ENCODE data around the gene RNF126. TPM values are rescaled to one million over a fixed set of nuclear protein-coding genes. Genes with fewer than 3 reads are reported as not detected.
"Not testable (repeated sequence)": the region's sequence is repeated elsewhere in the genome, so short reads cannot be mapped to it uniquely, and the experiment has no call there.

Gene RNF126
- total RNA-seq, 2 donors from 2014 or later, result 54.6 to 74.7 TPM

GRCh38 chr19:623974-624373 is 39.0 kb downstream of the RNF126 start:
- no peak overlapping the region for H3K4me3 ChIP-seq
- intact Hi-C loops (cut with DNase I), result no loop called here
- no peak for TF ChIP-seq CTCF (IDR thresholded peaks at IDR 0.05)
- H3K9me3 ChIP-seq, result no peaks in the 10 kb centered on the region
- no peak overlapping the region for H3K9ac ChIP-seq (ENCODE audit: low read depth in 2 of 2, low read length in 2 of 2)
- no peak overlapping the region for H3K27ac ChIP-seq
- H3K36me3 ChIP-seq, result peaks cover 13% of the 10 kb centered on the region
- no peaks in the 10 kb centered on the region for H3K27me3 ChIP-seq
- DNase-seq, result no peak
- H3K4me1 ChIP-seq, result no peaks in the 10 kb centered on the region

- no peak overlapping the region for H3K27ac ChIP-seq
- no peak overlapping the region for H3K9ac ChIP-seq (ENCODE audit: low read depth in 2 of 2, low read length in 2 of 2)
- no peak overlapping the region for H3K4me3 ChIP-seq
- H3K36me3 ChIP-seq, result peaks cover 13% of the 10 kb centered on the region
- H3K4me1 ChIP-seq, result no peaks in the 10 kb centered on the region
- TF ChIP-seq CTCF (IDR thresholded peaks at IDR 0.05), result no peak
- H3K9me3 ChIP-seq, result no peaks in the 10 kb centered on the region
- no peaks in the 10 kb centered on the region for H3K27me3 ChIP-seq
- intact Hi-C loops (cut with DNase I), result no loop called here
- DNase-seq, result no peak
Observed at GRCh38 chr19:623175-623916, 39.7 kb downstream of the RNF126 start.

GRCh38 chr19:622666-623065 is 40.3 kb downstream of the RNF126 start:
- Histone ChIP-seq H3K27ac (no peak overlapping the region), H3K4me3 (no peak overlapping the region), H3K9ac (ENCODE audit: low read depth in 2 of 2, low read length in 2 of 2) (no peak overlapping the region), H3K4me1 (no peaks in the 10 kb centered on the region), H3K36me3 (peaks cover 13% of the 10 kb centered on the region), H3K9me3 (no peaks in the 10 kb centered on the region), H3K27me3 (no peaks in the 10 kb centered on the region)
- intact Hi-C loops (cut with DNase I), result no loop called here
- no peak for DNase-seq
- no peak for TF ChIP-seq CTCF (IDR thresholded peaks at IDR 0.05)

- no peak overlapping the region for H3K27ac ChIP-seq
- no peaks in the 10 kb centered on the region for H3K27me3 ChIP-seq
- intact Hi-C loops (cut with DNase I), result no loop called here
- peaks cover 13% of the 10 kb centered on the region for H3K36me3 ChIP-seq
- no peaks in the 10 kb centered on the region for H3K9me3 ChIP-seq
- DNase-seq, result no peak
- no peak for TF ChIP-seq CTCF (IDR thresholded peaks at IDR 0.05)
- no peak overlapping the region for H3K4me3 ChIP-seq
- no peaks in the 10 kb centered on the region for H3K4me1 ChIP-seq
- no peak overlapping the region for H3K9ac ChIP-seq (ENCODE audit: low read depth in 2 of 2, low read length in 2 of 2)
Observed at GRCh38 chr19:621819-622218, 41.2 kb downstream of the RNF126 start.

GRCh38 chr19:621191-621590 is 41.8 kb downstream of the RNF126 start:
- H3K27me3 ChIP-seq; intact Hi-C loops (cut with DNase I); H3K4me3 ChIP-seq; H3K9me3 ChIP-seq; H3K27ac ChIP-seq; DNase-seq; H3K9ac ChIP-seq (ENCODE audit: low read depth in 2 of 2, low read length in 2 of 2); H3K4me1 ChIP-seq: not testable (repeated sequence)
- peaks cover 13% of the 10 kb centered on the region for H3K36me3 ChIP-seq

- Histone ChIP-seq H3K9me3 (no peaks in the 10 kb centered on the region), H3K27ac (no peak overlapping the region), H3K27me3 (peaks cover 4% of the 10 kb centered on the region), H3K4me3 (no peak overlapping the region), H3K4me1 (no peaks in the 10 kb centered on the region), H3K9ac (ENCODE audit: low read depth in 2 of 2, low read length in 2 of 2) (no peak overlapping the region), H3K36me3 (peaks cover 13% of the 10 kb centered on the region)
- no peak for TF ChIP-seq CTCF (IDR thresholded peaks at IDR 0.05)
- no peak for DNase-seq
- intact Hi-C loops (cut with DNase I), result no loop called here
Observed at GRCh38 chr19:620166-620862, 42.7 kb downstream of the RNF126 start.
